Loucy (cell line): ENCODE measurements around the gene SFTPB.

Experiments
- H2AFZ ChIP-seq: fragments of 200-600 bp; sonication (generic); 2 replicates; pipeline ENCODE4 v1.6.0; 2016; ENCODE audit warnings: antibody characterized with exemption, mild to moderate bottlenecking, low read length, moderate library complexity
- H3F3A ChIP-seq: fragments of 200-600 bp; 2 replicates; pipeline ENCODE4 v1.6.0; 2016; ENCODE audit warnings: antibody characterized with exemption, low read depth, mild to moderate bottlenecking
- H3K27me3 ChIP-seq: fragments of 200-600 bp; sonication (generic); 2 replicates; pipeline ENCODE4 v1.6.1; 2014; ENCODE audit warnings: low read length, mild to moderate bottlenecking; ENCODE audit not compliant: insufficient read depth, poor library complexity, severe bottlenecking
- H3K36me3 ChIP-seq: fragments of 200-600 bp; sonication (generic); 2 replicates; pipeline ENCODE4 v1.6.1; 2016; ENCODE audit warnings: low read length; ENCODE audit not compliant: insufficient read depth
- H3K4me1 ChIP-seq: fragments of 200-600 bp; sonication (generic); 2 replicates; pipeline ENCODE4 v1.5.1; 2014; ENCODE audit warnings: low read length, mild to moderate bottlenecking; ENCODE audit not compliant: insufficient read depth, poor library complexity, severe bottlenecking
- H3K4me2 ChIP-seq: fragments of 200-600 bp; sonication (generic); 2 replicates; pipeline ENCODE4 v1.6.0; 2014; ENCODE audit warnings: antibody characterized with exemption, low read length, low read depth, mild to moderate bottlenecking; ENCODE audit not compliant: poor library complexity, severe bottlenecking
- H3K4me3 ChIP-seq: fragments of 200-600 bp; sonication (generic); 2 replicates; pipeline ENCODE4 v1.5.1; 2014; ENCODE audit warnings: low read length, mild to moderate bottlenecking, mixed read lengths; ENCODE audit not compliant: poor library complexity, severe bottlenecking
- H3K79me2 ChIP-seq: fragments of 200-600 bp; sonication (generic); 2 replicates; pipeline ENCODE4 v1.6.1; 2014; ENCODE audit warnings: low read length; ENCODE audit not compliant: insufficient read depth
- H3K9ac ChIP-seq: fragments of 200-600 bp; sonication (generic); 2 replicates; pipeline ENCODE4 v1.6.0; 2014; ENCODE audit warnings: mild to moderate bottlenecking, low read depth, low read length, moderate library complexity; ENCODE audit not compliant: poor library complexity, severe bottlenecking
- H3K9me2 ChIP-seq: fragments of 200-600 bp; sonication (generic); replicated peaks from 2 replicates; pipeline ENCODE4 v1.6.1; 2016; ENCODE audit warnings: low read depth, low read length, mixed read lengths
- H3K9me3 ChIP-seq: fragments of 200-600 bp; sonication (generic); 2 replicates; pipeline ENCODE4 v1.6.1; 2014; ENCODE audit warnings: mild to moderate bottlenecking, antibody characterized with exemption, low read length, low read depth; ENCODE audit not compliant: insufficient read depth
- H4K20me1 ChIP-seq: fragments of 200-600 bp; sonication (generic); 2 replicates; pipeline ENCODE4 v1.6.0; 2014; ENCODE audit warnings: antibody characterized with exemption, low read length, mild to moderate bottlenecking; ENCODE audit not compliant: insufficient read depth, poor library complexity, severe bottlenecking
- CTCF ChIP-seq: fragments of 200-600 bp; sonication (generic); conservative IDR thresholded peaks from 2 replicates; pipeline ENCODE4 v1.5.1; 2014; ENCODE audit warnings: mild to moderate bottlenecking, antibody characterized with exemption, low read length
- EZH2phosphoT487 ChIP-seq: fragments of 200-600 bp; IDR thresholded peaks from 2 replicates; pipeline ENCODE4 v1.6.1; 2018; ENCODE audit warnings: antibody characterized with exemption, mild to moderate bottlenecking, moderate library complexity, borderline replicate concordance

The SFTPB gene

GRCh38 chr2:85668009-85668856 is at the start of gene SFTPB:
Gene SFTPB (minus strand): TSS chr2:85668199. CDS start chr2:85668183, 16 bp downstream.
- no peak within 1 kb of the TSS for H3K4me2 ChIP-seq
- H3K4me3 ChIP-seq: no peak within 1 kb of the TSS
- no peaks in the 10 kb centered on the region for H3K9me3 ChIP-seq
- H2AFZ ChIP-seq: no peak within 1 kb of the TSS
- H3K36me3 ChIP-seq: no peaks in the 10 kb centered on the region
- H3K9ac ChIP-seq: no peak within 1 kb of the TSS
- no peak for TF ChIP-seq CTCF
- TF ChIP-seq EZH2phosphoT487: no peak
- H3K79me2 ChIP-seq: no peaks in the 10 kb centered on the region
- H3F3A ChIP-seq: no peaks in the 10 kb centered on the region
- no peaks in the 10 kb centered on the region for H3K4me1 ChIP-seq
- no peaks in the 10 kb centered on the region for H3K9me2 ChIP-seq
- H4K20me1 ChIP-seq: no peaks in the 10 kb centered on the region
- H3K27me3 ChIP-seq: no peaks in the 10 kb centered on the region

GRCh38 chr2:85717308-85718008 is 49.5 kb upstream of the SFTPB start:
- no peaks in the 10 kb centered on the region for H3K79me2 ChIP-seq
- TF ChIP-seq CTCF (no peak), EZH2phosphoT487 (no peak)
- H3K9me2 ChIP-seq: no peaks in the 10 kb centered on the region
- no peaks in the 10 kb centered on the region for H3K4me1 ChIP-seq
- no peak overlapping the region for H2AFZ ChIP-seq
- H3K9me3 ChIP-seq: no peaks in the 10 kb centered on the region
- H3K9ac ChIP-seq: no peak overlapping the region
- no peak overlapping the region for H3K4me2 ChIP-seq
- no peaks in the 10 kb centered on the region for H3F3A ChIP-seq
- no peak overlapping the region for H3K4me3 ChIP-seq
- no peaks in the 10 kb centered on the region for H3K27me3 ChIP-seq
- no peaks in the 10 kb centered on the region for H4K20me1 ChIP-seq
- no peaks in the 10 kb centered on the region for H3K36me3 ChIP-seq

- Histone ChIP-seq H3F3A (no peaks in the 10 kb centered on the region), H3K27me3 (no peaks in the 10 kb centered on the region), H4K20me1 (no peaks in the 10 kb centered on the region), H3K9ac (no peak overlapping the region), H3K9me2 (no peaks in the 10 kb centered on the region), H3K79me2 (no peaks in the 10 kb centered on the region), H3K4me3 (no peak overlapping the region), H3K4me1 (no peaks in the 10 kb centered on the region), H2AFZ (no peak overlapping the region), H3K36me3 (no peaks in the 10 kb centered on the region), H3K4me2 (no peak overlapping the region), H3K9me3 (no peaks in the 10 kb centered on the region)
- TF ChIP-seq CTCF (no peak), EZH2phosphoT487 (no peak)
Observed at GRCh38 chr2:85716346-85716914, 48.4 kb upstream of the SFTPB start.
